ENCODE data around the gene ASB5. TPM values are rescaled to one million over a fixed set of nuclear protein-coding genes. Genes with fewer than 3 reads are reported as not detected.
A peak's percentile ranks its signal among the peaks of the same experiment; 100 is the strongest.

Gene ASB5
- total and polyA plus RNA-seq, 2 donors from 2014 or later: 0.25 to 0.37 TPM

GRCh38 chr4:176188654-176189053, 80.4 kb downstream of the ASB5 start:
- FAIRE-seq: no peak
- TF ChIP-seq, protein P1, sequence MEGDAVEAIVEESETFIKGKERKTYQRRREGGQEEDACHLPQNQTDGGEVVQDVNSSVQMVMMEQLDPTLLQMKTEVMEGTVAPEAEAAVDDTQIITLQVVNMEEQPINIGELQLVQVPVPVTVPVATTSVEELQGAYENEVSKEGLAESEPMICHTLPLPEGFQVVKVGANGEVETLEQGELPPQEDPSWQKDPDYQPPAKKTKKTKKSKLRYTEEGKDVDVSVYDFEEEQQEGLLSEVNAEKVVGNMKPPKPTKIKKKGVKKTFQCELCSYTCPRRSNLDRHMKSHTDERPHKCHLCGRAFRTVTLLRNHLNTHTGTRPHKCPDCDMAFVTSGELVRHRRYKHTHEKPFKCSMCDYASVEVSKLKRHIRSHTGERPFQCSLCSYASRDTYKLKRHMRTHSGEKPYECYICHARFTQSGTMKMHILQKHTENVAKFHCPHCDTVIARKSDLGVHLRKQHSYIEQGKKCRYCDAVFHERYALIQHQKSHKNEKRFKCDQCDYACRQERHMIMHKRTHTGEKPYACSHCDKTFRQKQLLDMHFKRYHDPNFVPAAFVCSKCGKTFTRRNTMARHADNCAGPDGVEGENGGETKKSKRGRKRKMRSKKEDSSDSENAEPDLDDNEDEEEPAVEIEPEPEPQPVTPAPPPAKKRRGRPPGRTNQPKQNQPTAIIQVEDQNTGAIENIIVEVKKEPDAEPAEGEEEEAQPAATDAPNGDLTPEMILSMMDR (IDR thresholded peaks at IDR 0.05; ENCODE audit: borderline replicate concordance, extremely low read depth, insufficient read depth): no peak

GRCh38 chr4:176187624-176188023, 81.4 kb downstream of the ASB5 start:
- intact Hi-C loops (cut with DNase I): no loop called here
- Histone ChIP-seq H3K27ac (ENCODE audit: low read depth in 2 of 2, low read length in 2 of 2) (no peak overlapping the region), H3K27me3 (ENCODE audit: control insufficient read depth, insufficient read depth, low read length) (no peaks in the 10 kb centered on the region), H3K36me3 (ENCODE audit: control insufficient read depth in 2 of 3, insufficient read depth in 3 of 3, low read length in 3 of 3) (no peaks in the 10 kb centered on the region), H3K4me3 (ENCODE audit: low read length in 3 of 3) (no peak overlapping the region), H3K9ac (ENCODE audit: low read length in 3 of 3) (no peak overlapping the region), H3K9me3 (ENCODE audit: control insufficient read depth in 2 of 3, insufficient read depth in 1 of 3, low read length in 3 of 3) (no peaks in the 10 kb centered on the region), H3K4me1 (ENCODE audit: control insufficient read depth in 2 of 3, insufficient read depth in 2 of 3, low read depth in 1 of 3, low read length in 3 of 3) (no peaks in the 10 kb centered on the region)
- TF ChIP-seq, protein P1 (IDR thresholded peaks at IDR 0.05; ENCODE audit: borderline replicate concordance, extremely low read depth, insufficient read depth): no peak
- DNase-seq (no peak), FAIRE-seq (no peak)

More at GRCh38 chr4:176188654-176189053, 80.4 kb downstream of the ASB5 start:
- DNase-seq: no peak
- Histone ChIP-seq H3K9ac (ENCODE audit: low read length in 3 of 3) (no peak overlapping the region), H3K4me3 (ENCODE audit: low read length in 3 of 3) (no peak overlapping the region), H3K9me3 (ENCODE audit: control insufficient read depth in 2 of 3, insufficient read depth in 1 of 3, low read length in 3 of 3) (no peaks in the 10 kb centered on the region), H3K36me3 (ENCODE audit: control insufficient read depth in 2 of 3, insufficient read depth in 3 of 3, low read length in 3 of 3) (no peaks in the 10 kb centered on the region), H3K27me3 (ENCODE audit: control insufficient read depth, insufficient read depth, low read length) (no peaks in the 10 kb centered on the region), H3K27ac (ENCODE audit: low read depth in 2 of 2, low read length in 2 of 2) (no peak overlapping the region), H3K4me1 (ENCODE audit: control insufficient read depth in 2 of 3, insufficient read depth in 2 of 3, low read depth in 1 of 3, low read length in 3 of 3) (no peaks in the 10 kb centered on the region)
- intact Hi-C loops (cut with DNase I): no loop called here

DNA sequence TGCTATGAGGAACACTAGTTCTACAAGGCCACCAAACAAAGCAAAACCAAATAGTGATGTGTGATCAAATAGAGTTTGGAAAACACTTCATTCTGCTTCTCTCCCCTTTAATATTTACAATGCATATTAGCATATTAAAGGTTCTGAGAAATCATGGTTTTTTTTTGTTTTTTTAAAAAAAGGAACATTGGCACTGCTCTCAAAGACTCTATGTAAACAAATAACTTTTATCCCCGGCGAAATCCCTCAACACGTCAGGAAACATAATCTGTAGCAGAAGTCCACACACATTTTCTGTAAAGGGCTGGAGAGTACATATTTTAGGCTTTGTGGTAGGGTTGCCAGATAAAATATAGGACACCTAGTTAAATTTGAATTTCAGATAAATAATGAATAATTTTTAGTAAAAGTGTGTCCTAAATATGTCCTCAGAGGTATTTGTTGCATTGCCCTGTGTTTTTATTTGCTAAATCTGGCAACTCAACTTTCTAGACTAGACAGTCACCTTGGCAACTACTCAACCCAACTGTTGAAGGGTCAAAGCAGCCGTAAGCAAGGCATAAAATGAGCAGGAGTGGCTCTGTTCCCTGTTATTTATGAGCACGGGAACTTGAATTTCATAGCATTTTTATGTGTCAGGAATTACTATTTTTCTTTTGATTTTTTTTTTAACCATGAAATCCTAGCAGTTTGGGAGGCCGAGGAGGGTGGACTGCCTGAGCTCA, 82.2 kb downstream of the ASB5 start:
- no peaks in the 10 kb centered on the region for H3K4me1 ChIP-seq (ENCODE audit: control insufficient read depth in 2 of 3, insufficient read depth in 2 of 3, low read depth in 1 of 3, low read length in 3 of 3)
- no peaks in the 10 kb centered on the region for H3K27me3 ChIP-seq (ENCODE audit: control insufficient read depth, insufficient read depth, low read length)
- TF ChIP-seq, protein P1 (IDR thresholded peaks at IDR 0.05; ENCODE audit: borderline replicate concordance, extremely low read depth, insufficient read depth): no peak
- intact Hi-C loops (cut with DNase I): no loop called here
- no peak overlapping the region for H3K9ac ChIP-seq (ENCODE audit: low read length in 3 of 3)
- no peaks in the 10 kb centered on the region for H3K36me3 ChIP-seq (ENCODE audit: control insufficient read depth in 2 of 3, insufficient read depth in 3 of 3, low read length in 3 of 3)
- DNase-seq: peak in 1 of 5 donors; percentile 8
- no peak overlapping the region for H3K4me3 ChIP-seq (ENCODE audit: low read length in 3 of 3)
- FAIRE-seq: no peak
- no peak overlapping the region for H3K27ac ChIP-seq (ENCODE audit: low read depth in 2 of 2, low read length in 2 of 2)
- no peaks in the 10 kb centered on the region for H3K9me3 ChIP-seq (ENCODE audit: control insufficient read depth in 2 of 3, insufficient read depth in 1 of 3, low read length in 3 of 3)

Measured in kidney (tissue), 14 donors.